Measurements from ENCODE around the gene GFOD1. TPM values are rescaled to one million over a fixed set of nuclear protein-coding genes. Genes with fewer than 3 reads are reported as not detected.
A peak's percentile ranks its signal among the peaks of the same experiment; 100 is the strongest.

The GFOD1 gene
- total RNA-seq, 2 experiments from 2014 or later: 22.6 to 35.0 TPM

GRCh38 chr6:13535306-13535705 lies 47.9 kb upstream of the GFOD1 start:
- TF ChIP-seq EZH2phosphoT487 (IDR thresholded peaks at IDR 0.05; ENCODE audit: borderline replicate concordance, low read depth, low read length) (no peak), CTCF (conservative IDR thresholded peaks at IDR 0.05; ENCODE audit: low read length) (no peak)

GRCh38 chr6:13534536-13534935 lies 47.1 kb upstream of the GFOD1 start:
- no peaks in the 10 kb centered on the region for H4K20me1 ChIP-seq (ENCODE audit: insufficient read depth, low read length)
- no peaks in the 10 kb centered on the region for H3K79me2 ChIP-seq (ENCODE audit: insufficient read depth, low read depth, low read length)
- no peaks in the 10 kb centered on the region for H3K36me3 ChIP-seq (ENCODE audit: insufficient read depth, low read length)
- H3K4me3 ChIP-seq (ENCODE audit: low read depth, low read length, poor library complexity, severe bottlenecking): no peak overlapping the region
- no peak for DNase-seq (ENCODE audit: low spot score)
- BruUV-seq (replicated peaks): no TSS peak
- CTCF ChIA-PET (ENCODE audit: unreplicated experiment): interaction anchor here (0.6 kb wide), 1 partner anchor 14 kb away, joined by 3 read pairs; no protein-coding TSS in a partner anchor
- no peaks in the 10 kb centered on the region for H3K9me2 ChIP-seq (ENCODE audit: insufficient read depth, low read length)
- no peak for TF ChIP-seq CTCF (conservative IDR thresholded peaks at IDR 0.05; ENCODE audit: low read length)
- TF ChIP-seq EZH2phosphoT487 (IDR thresholded peaks at IDR 0.05; ENCODE audit: borderline replicate concordance, low read depth, low read length): no peak
- H3K4me2 ChIP-seq (ENCODE audit: low read length): peak overlapping the region; percentile 45
- H3K9me3 ChIP-seq (ENCODE audit: low read length): no peaks in the 10 kb centered on the region
- peaks cover 89% of the 10 kb centered on the region for H3K4me1 ChIP-seq (ENCODE audit: insufficient read depth, low read length, poor library complexity, severe bottlenecking)
- H3K27ac ChIP-seq (ENCODE audit: low read depth, low read length, poor library complexity, severe bottlenecking): peak overlapping the region; percentile 9
- intact Hi-C loops (cut with micrococcal nuclease; ENCODE audit: unreplicated experiment): no loop called here
- POLR2A ChIA-PET: interaction anchor here (0.8 to 1.2 kb wide), 6 partner anchors 8 to 177 kb away, joined by 3 read pairs; no protein-coding TSS in a partner anchor
- H2AFZ ChIP-seq (ENCODE audit: low read length): no peak overlapping the region

More at GRCh38 chr6:13535306-13535705, 47.9 kb upstream of the GFOD1 start:
- peaks cover 89% of the 10 kb centered on the region for H3K4me1 ChIP-seq (ENCODE audit: insufficient read depth, low read length, poor library complexity, severe bottlenecking)
- H2AFZ ChIP-seq (ENCODE audit: low read length): no peak overlapping the region
- peak overlapping the region; percentile 11 for H3K27ac ChIP-seq (ENCODE audit: low read depth, low read length, poor library complexity, severe bottlenecking)
- ChIA-PET POLR2A (interaction anchor here (0.7 to 2.8 kb wide), 11 partner anchors 9 to 232 kb away, joined by 3 to 22 read pairs (median 3); no protein-coding TSS in a partner anchor), CTCF (ENCODE audit: unreplicated experiment) (interaction anchor here (0.6 kb wide), 1 partner anchor 13 kb away, joined by 3 read pairs; no protein-coding TSS in a partner anchor)
- H3K9me3 ChIP-seq (ENCODE audit: low read length): no peaks in the 10 kb centered on the region
- H3K9me2 ChIP-seq (ENCODE audit: insufficient read depth, low read length): no peaks in the 10 kb centered on the region
- peak overlapping the region; percentile 45 for H3K4me2 ChIP-seq (ENCODE audit: low read length)
- DNase-seq (ENCODE audit: low spot score): peak; percentile 52
- H4K20me1 ChIP-seq (ENCODE audit: insufficient read depth, low read length): no peaks in the 10 kb centered on the region
- intact Hi-C loops (cut with micrococcal nuclease; ENCODE audit: unreplicated experiment): no loop called here
- no peaks in the 10 kb centered on the region for H3K36me3 ChIP-seq (ENCODE audit: insufficient read depth, low read length)
- no peak overlapping the region for H3K4me3 ChIP-seq (ENCODE audit: low read depth, low read length, poor library complexity, severe bottlenecking)
- no peaks in the 10 kb centered on the region for H3K79me2 ChIP-seq (ENCODE audit: insufficient read depth, low read depth, low read length)
- no TSS peak for BruUV-seq (replicated peaks)

- Histone ChIP-seq H3K36me3 (ENCODE audit: insufficient read depth, low read length) (no peaks in the 10 kb centered on the region), H3K79me2 (ENCODE audit: insufficient read depth, low read depth, low read length) (no peaks in the 10 kb centered on the region), H3K27ac (ENCODE audit: low read depth, low read length, poor library complexity, severe bottlenecking) (peak overlapping the region; percentile 5), H2AFZ (ENCODE audit: low read length) (no peak overlapping the region), H3K4me1 (ENCODE audit: insufficient read depth, low read length, poor library complexity, severe bottlenecking) (peaks cover 89% of the 10 kb centered on the region), H4K20me1 (ENCODE audit: insufficient read depth, low read length) (no peaks in the 10 kb centered on the region), H3K4me3 (ENCODE audit: low read depth, low read length, poor library complexity, severe bottlenecking) (no peak overlapping the region), H3K9me2 (ENCODE audit: insufficient read depth, low read length) (no peaks in the 10 kb centered on the region), H3K9me3 (ENCODE audit: low read length) (no peaks in the 10 kb centered on the region), H3K4me2 (ENCODE audit: low read length) (no peak overlapping the region)
- DNase-seq (ENCODE audit: low spot score): no peak
- CTCF ChIA-PET (ENCODE audit: unreplicated experiment): interaction anchor here (0.6 kb wide), 1 partner anchor 153 kb away, joined by 3 read pairs; no protein-coding TSS in a partner anchor
- intact Hi-C loops (cut with micrococcal nuclease; ENCODE audit: unreplicated experiment): no loop called here
- no TSS peak for BruUV-seq (replicated peaks)
- TF ChIP-seq EZH2phosphoT487 (IDR thresholded peaks at IDR 0.05; ENCODE audit: borderline replicate concordance, low read depth, low read length) (no peak), CTCF (conservative IDR thresholded peaks at IDR 0.05; ENCODE audit: low read length) (no peak)
- POLR2A ChIA-PET: interaction anchor here (0.7 to 2.1 kb wide), 9 partner anchors 23 to 160 kb away, joined by 3 to 8 read pairs (median 4); no protein-coding TSS in a partner anchor
Measured at GRCh38 chr6:13531956-13532355, 44.6 kb upstream of the GFOD1 start.

Measured in OCI-LY7 (cell line).